ENCODE results near the gene ABLIM3.

ABLIM3 gene

GRCh38 chr5:149147676-149148075 lies 6.4 kb downstream of the ABLIM3 start:
- TF ChIP-seq CTCF (IDR thresholded peaks at IDR 0.05; ENCODE audit: control insufficient read depth, insufficient read depth, low read depth, low read length, missing control alignments): no peak
- H3K4me3 ChIP-seq (ENCODE audit: control insufficient read depth, low read depth, low read length): no peak overlapping the region
- DNase-seq (ENCODE audit: low read depth): no peak

GRCh38 chr5:149149942-149150341 lies 8.6 kb downstream of the ABLIM3 start:
- no peak for TF ChIP-seq CTCF (IDR thresholded peaks at IDR 0.05; ENCODE audit: control insufficient read depth, insufficient read depth, low read depth, low read length, missing control alignments)
- no peak overlapping the region for H3K4me3 ChIP-seq (ENCODE audit: control insufficient read depth, low read depth, low read length)
- DNase-seq (ENCODE audit: low read depth): no peak

- H3K4me3 ChIP-seq (ENCODE audit: control insufficient read depth, low read depth, low read length): no peak overlapping the region
- DNase-seq (ENCODE audit: low read depth): no peak
- no peak for TF ChIP-seq CTCF (IDR thresholded peaks at IDR 0.05; ENCODE audit: control insufficient read depth, insufficient read depth, low read depth, low read length, missing control alignments)
Measured at GRCh38 chr5:149150457-149150856, 9.2 kb downstream of the ABLIM3 start.

GRCh38 chr5:149151717-149152116 lies 10.4 kb downstream of the ABLIM3 start:
- DNase-seq (ENCODE audit: low read depth): no peak

GRCh38 chr5:149152317-149152746 lies 11.0 kb downstream of the ABLIM3 start:
- no peak for TF ChIP-seq CTCF (IDR thresholded peaks at IDR 0.05; ENCODE audit: control insufficient read depth, insufficient read depth, low read depth, low read length, missing control alignments)
- no peak for DNase-seq (ENCODE audit: low read depth)
- no peak overlapping the region for H3K4me3 ChIP-seq (ENCODE audit: control insufficient read depth, low read depth, low read length)

More at GRCh38 chr5:149151717-149152116, 10.4 kb downstream of the ABLIM3 start:
- no peak overlapping the region for H3K4me3 ChIP-seq (ENCODE audit: control insufficient read depth, low read depth, low read length)
- TF ChIP-seq CTCF (IDR thresholded peaks at IDR 0.05; ENCODE audit: control insufficient read depth, insufficient read depth, low read depth, low read length, missing control alignments): peak; percentile 31

GRCh38 chr5:149153193-149153750 lies 12.0 kb downstream of the ABLIM3 start:
- TF ChIP-seq CTCF (IDR thresholded peaks at IDR 0.05; ENCODE audit: control insufficient read depth, insufficient read depth, low read depth, low read length, missing control alignments): no peak
- no peak overlapping the region for H3K4me3 ChIP-seq (ENCODE audit: control insufficient read depth, low read depth, low read length)
- no peak for DNase-seq (ENCODE audit: low read depth)

All from AG09309 (cell line).